ENCODE measurements around the gene MYO3B. TPM values are rescaled to one million over a fixed set of nuclear protein-coding genes. Genes with fewer than 3 reads are reported as not detected.
"Not testable (repeated sequence)": the region's sequence is repeated elsewhere in the genome, so short reads cannot be mapped to it uniquely, and the experiment has no call there.

Gene MYO3B
- total RNA-seq, 1 experiment from 2014 or later = not detected

- no peak for DNase-seq (ENCODE audit: extremely low read depth, low read depth)
These were observed 277.9 kb downstream of the MYO3B start for GRCh38 chr2:170455617-170456426.

- no peak for DNase-seq (ENCODE audit: extremely low read depth, low read depth)
These were observed 279.0 kb downstream of the MYO3B start for GRCh38 chr2:170456914-170457313.

- no peak for DNase-seq (ENCODE audit: extremely low read depth, low read depth)
These were observed 279.8 kb downstream of the MYO3B start for GRCh38 chr2:170457742-170458141.

GRCh38 chr2:170461889-170462288, 283.9 kb downstream of the MYO3B start:
- no peak for DNase-seq (ENCODE audit: extremely low read depth, low read depth)

- DNase-seq (ENCODE audit: extremely low read depth, low read depth) = no peak
These were observed 284.7 kb downstream of the MYO3B start for GRCh38 chr2:170462433-170463205.

- DNase-seq (ENCODE audit: extremely low read depth, low read depth) = no peak
These were observed 285.2 kb downstream of the MYO3B start for GRCh38 chr2:170463206-170463537.

- DNase-seq (ENCODE audit: extremely low read depth, low read depth) = no peak
These were observed 286.3 kb downstream of the MYO3B start for GRCh38 chr2:170464268-170464667.

GRCh38 chr2:170465241-170465640, 287.3 kb downstream of the MYO3B start:
- no peak for DNase-seq (ENCODE audit: extremely low read depth, low read depth)

GRCh38 chr2:170466632-170467031, 288.7 kb downstream of the MYO3B start:
- no peak for DNase-seq (ENCODE audit: extremely low read depth, low read depth)

GRCh38 chr2:170467568-170468422, 289.8 kb downstream of the MYO3B start:
- no peak for DNase-seq (ENCODE audit: extremely low read depth, low read depth)

- no peak for DNase-seq (ENCODE audit: extremely low read depth, low read depth)
These were observed 290.6 kb downstream of the MYO3B start for GRCh38 chr2:170468557-170468956.

GRCh38 chr2:170472498-170472897, 294.6 kb downstream of the MYO3B start:
- DNase-seq (ENCODE audit: extremely low read depth, low read depth) = not testable (repeated sequence)

- DNase-seq (ENCODE audit: extremely low read depth, low read depth) = no peak
These were observed 297.9 kb downstream of the MYO3B start for GRCh38 chr2:170475878-170476277.

GRCh38 chr2:170477630-170478029, 299.7 kb downstream of the MYO3B start:
- DNase-seq (ENCODE audit: extremely low read depth, low read depth) = no peak

GRCh38 chr2:170481201-170481600, 303.3 kb downstream of the MYO3B start:
- no peak for DNase-seq (ENCODE audit: extremely low read depth, low read depth)

GRCh38 chr2:170484552-170484951, 306.6 kb downstream of the MYO3B start:
- DNase-seq (ENCODE audit: extremely low read depth, low read depth) = no peak

GRCh38 chr2:170485254-170486026, 307.5 kb downstream of the MYO3B start:
- DNase-seq (ENCODE audit: extremely low read depth, low read depth) = no peak

GRCh38 chr2:170486730-170487129, 308.8 kb downstream of the MYO3B start:
- DNase-seq (ENCODE audit: extremely low read depth, low read depth) = no peak

GRCh38 chr2:170488807-170489206, 310.9 kb downstream of the MYO3B start:
- DNase-seq (ENCODE audit: extremely low read depth, low read depth) = no peak

GRCh38 chr2:170492010-170492409, 314.1 kb downstream of the MYO3B start:
- no peak for DNase-seq (ENCODE audit: extremely low read depth, low read depth)
